B cell (primary cell): ENCODE measurements around the gene KSR1. TPM values are rescaled to one million over a fixed set of nuclear protein-coding genes. Genes with fewer than 3 reads are reported as not detected.

Source experiments
- ATAC-seq: fragments of 200-7000 bp; cut with Tn5 transposase; one replicate; pipeline ENCODE4 v1.10.0; 2021; ENCODE audit warnings: low read depth, mild to moderate bottlenecking, moderate number of reproducible peaks, moderate library complexity
- CTCF ChIA-PET: fragments of 350-600 bp; sonication (Branson Sonifier 250); formaldehyde crosslinking; loops from one replicate; lab custom pipeline; 2021; ENCODE audit warnings: antibody characterized with exemption, inconsistent platforms; lab: Charles Lee
- POLR2A ChIA-PET: fragments of 350-600 bp; sonication (Branson Sonifier 250); formaldehyde crosslinking; loops from one replicate; lab custom pipeline; 2021; ENCODE audit warnings: antibody characterized with exemption; lab: Charles Lee
- DNase-seq: peaks from one replicate; pipeline ENCODE4 v3.0.0; 2013
- H2AFZ ChIP-seq: 2 replicates; pipeline ENCODE4 v1.6.1; 2012; ENCODE audit warnings: mild to moderate bottlenecking, low read depth, low read length; ENCODE audit not compliant: insufficient read depth, poor library complexity, severe bottlenecking
- H3K27ac ChIP-seq, 2 donors: 1 replicate in 1 of 2; 2 replicates in 1 of 2; pipeline ENCODE4 v1.5.1; 2012 to 2013; ENCODE audit warnings: low read length in 2 of 2, mild to moderate bottlenecking in 2 of 2, moderate library complexity in 1 of 2
- H3K27me3 ChIP-seq, 4 experiments: fragments of 200-600 bp in 1 of 4; sonication (generic) in 1 of 4; replicated peaks in 1 of 4; 1 replicate in 2 of 4; 2 replicates in 2 of 4; pipeline versions ENCODE4 v1.6.1 to v1.7.0; 2013 to 2016; ENCODE audit warnings: low read length in 3 of 4, mild to moderate bottlenecking in 2 of 4, mixed read lengths in 1 of 4, moderate library complexity in 1 of 4; ENCODE audit not compliant: insufficient read depth in 4 of 4, control insufficient read depth in 3 of 4; ENCODE audit errors: control extremely low read depth in 1 of 4
- H3K36me3 ChIP-seq, 2 experiments: replicated peaks in 1 of 2; 1 replicate in 1 of 2; 2 replicates in 1 of 2; pipeline versions ENCODE4 v1.6.1 to v1.7.1; 2013; ENCODE audit warnings: low read length in 1 of 2; ENCODE audit not compliant: insufficient read depth in 2 of 2, control insufficient read depth in 1 of 2; ENCODE audit errors: control extremely low read depth in 1 of 2, extremely low read depth in 1 of 2
- H3K4me1 ChIP-seq, 2 donors: fragments of 200-600 bp in 1 of 2; sonication (generic) in 1 of 2; 1 replicate in 1 of 2; 2 replicates in 1 of 2; pipeline versions ENCODE4 v1.5.1 to v1.6.1; 2013 to 2017; ENCODE audit warnings: low read length in 2 of 2; ENCODE audit not compliant: control insufficient read depth in 2 of 2, insufficient read depth in 2 of 2
- H3K4me2 ChIP-seq: replicated peaks from 2 replicates; pipeline ENCODE3; 2012; ENCODE audit warnings: mild to moderate bottlenecking, low read depth, low read length; ENCODE audit not compliant: poor library complexity, severe bottlenecking
- H3K4me3 ChIP-seq, 5 experiments: fragments of 200-600 bp in 1 of 5; sonication (generic) in 1 of 5; 1 replicate in 3 of 5; 2 replicates in 2 of 5; pipeline versions ENCODE4 v1.5.1 to v1.7.0; 2011 to 2016; ENCODE audit warnings: low read length in 4 of 5, mild to moderate bottlenecking in 4 of 5, low read depth in 2 of 5, control low read depth in 1 of 5, moderate library complexity in 1 of 5; ENCODE audit not compliant: insufficient read depth in 1 of 5; ENCODE audit errors: control extremely low read depth in 1 of 5, extremely low read depth in 1 of 5
- H3K79me2 ChIP-seq: fragments of 200-600 bp; sonication (generic); one replicate; pipeline ENCODE4 v1.6.0; 2016; ENCODE audit warnings: low read length; ENCODE audit not compliant: control insufficient read depth, insufficient read depth
- H3K9ac ChIP-seq: fragments of 200-600 bp; sonication (generic); 2 replicates; pipeline ENCODE4 v1.6.1; 2017; ENCODE audit warnings: mild to moderate bottlenecking, low read length, moderate library complexity
- H3K9me3 ChIP-seq, 3 donors: one replicate each; pipeline versions ENCODE4 v1.6.1 to v1.7.1; 2013; ENCODE audit warnings: low read length in 2 of 3; ENCODE audit not compliant: control insufficient read depth in 2 of 3, insufficient read depth in 1 of 3; ENCODE audit errors: control extremely low read depth in 1 of 3
- H4K20me1 ChIP-seq: 2 replicates; pipeline ENCODE4 v1.6.0; 2012; ENCODE audit warnings: mild to moderate bottlenecking, low read length; ENCODE audit not compliant: insufficient read depth, control insufficient read depth, poor library complexity, severe bottlenecking
- H3K27ac Mint-ChIP-seq: one replicate; pipeline ENCODE4 v1.8.0; 2021; ENCODE audit warnings: mixed read lengths
- H3K27me3 Mint-ChIP-seq: one replicate; pipeline ENCODE4 v1.8.0; 2021; ENCODE audit warnings: mixed read lengths
- H3K4me1 Mint-ChIP-seq: one replicate; pipeline ENCODE4 v1.8.0; 2021; ENCODE audit warnings: mixed read lengths
- H3K4me3 Mint-ChIP-seq: one replicate; pipeline ENCODE4 v1.8.0; 2021; ENCODE audit warnings: mixed read lengths
- H3K9me3 Mint-ChIP-seq: one replicate; pipeline ENCODE4 v1.8.0; 2022; ENCODE audit warnings: mixed read lengths; ENCODE audit not compliant: insufficient read depth
- EZH2 ChIP-seq: IDR thresholded peaks from 2 replicates; pipeline ENCODE4 v1.6.1; 2012; ENCODE audit warnings: borderline replicate concordance, low read depth, mild to moderate bottlenecking, moderate library complexity, low read length; ENCODE audit not compliant: insufficient read depth, poor library complexity, severe bottlenecking
- WGBS: methylation state at CpG from one replicate; pipeline ENCODE4 v1.1.5; 2013; ENCODE audit warnings: missing lambda C conversion rate; ENCODE audit not compliant: insufficient coverage; 5-methylcytosine and 5-hydroxymethylcytosine counted together
- intact Hi-C: fragments of 100-400 bp; cut with micrococcal nuclease; formaldehyde crosslinking; loops from one replicate; pipeline ENCODE4 v1.10.0; 2022
- polyA plus RNA-seq: library from polyadenylated mRNA; depleted of rRNA; stranded (reverse); fragments of >200 nt; gene quantifications from 2 replicates; pipeline ENCODE4 v1.2.3, GENCODE V29; 2012
- total RNA-seq, 2 donors: library from RNA; stranded (reverse); fragments of 120-200 nt in 1 of 2; gene quantifications; 1 replicate in 1 of 2; 2 replicates in 1 of 2; pipeline versions ENCODE4 v1.2.3 to v1.2.4, GENCODE V29; 2013 to 2022
- TF ChIP-seq, protein P1 (sequence below): fragments of 200-600 bp; IDR thresholded peaks from one replicate; pipeline ENCODE4 v1.8.0; 2022; ENCODE audit warnings: antibody characterized with exemption, mild to moderate bottlenecking

The KSR1 gene
- total and polyA plus RNA-seq, 2 donors (not counting 1 experiment from before 2014, with no cell fraction given) = 27.5 to 85.6 TPM

DNA sequence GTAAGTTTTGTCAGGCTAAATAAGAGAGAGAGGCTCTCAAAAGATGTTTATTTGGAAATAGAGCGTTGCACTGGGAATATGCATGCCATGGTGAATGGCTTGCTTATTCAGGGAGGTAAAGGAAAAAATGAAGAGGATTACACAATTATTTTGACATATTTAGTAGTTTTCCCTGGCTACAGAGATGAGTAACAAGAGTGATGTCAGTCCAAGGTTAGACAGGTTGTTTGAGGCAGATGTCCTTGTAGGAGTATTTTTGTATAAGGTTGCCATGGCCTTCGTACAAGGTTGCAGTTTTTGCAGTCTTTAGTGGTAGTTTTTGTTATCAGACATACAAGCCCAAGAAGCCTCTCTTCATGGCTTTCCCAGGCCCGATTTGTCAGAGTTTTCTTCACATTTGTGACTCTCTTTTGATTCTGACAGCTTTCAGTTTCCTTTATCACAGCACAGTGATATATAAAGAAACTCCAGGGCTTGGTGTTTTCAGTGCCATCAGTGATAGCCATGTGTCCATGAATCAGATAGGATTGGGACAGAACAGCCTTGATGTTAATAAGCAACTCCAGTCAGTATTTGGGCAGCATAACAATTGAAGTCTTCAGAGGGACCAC, 156.0 kb downstream of the KSR1 start:
- no peak for TF ChIP-seq EZH2
- TF ChIP-seq, protein P1, sequence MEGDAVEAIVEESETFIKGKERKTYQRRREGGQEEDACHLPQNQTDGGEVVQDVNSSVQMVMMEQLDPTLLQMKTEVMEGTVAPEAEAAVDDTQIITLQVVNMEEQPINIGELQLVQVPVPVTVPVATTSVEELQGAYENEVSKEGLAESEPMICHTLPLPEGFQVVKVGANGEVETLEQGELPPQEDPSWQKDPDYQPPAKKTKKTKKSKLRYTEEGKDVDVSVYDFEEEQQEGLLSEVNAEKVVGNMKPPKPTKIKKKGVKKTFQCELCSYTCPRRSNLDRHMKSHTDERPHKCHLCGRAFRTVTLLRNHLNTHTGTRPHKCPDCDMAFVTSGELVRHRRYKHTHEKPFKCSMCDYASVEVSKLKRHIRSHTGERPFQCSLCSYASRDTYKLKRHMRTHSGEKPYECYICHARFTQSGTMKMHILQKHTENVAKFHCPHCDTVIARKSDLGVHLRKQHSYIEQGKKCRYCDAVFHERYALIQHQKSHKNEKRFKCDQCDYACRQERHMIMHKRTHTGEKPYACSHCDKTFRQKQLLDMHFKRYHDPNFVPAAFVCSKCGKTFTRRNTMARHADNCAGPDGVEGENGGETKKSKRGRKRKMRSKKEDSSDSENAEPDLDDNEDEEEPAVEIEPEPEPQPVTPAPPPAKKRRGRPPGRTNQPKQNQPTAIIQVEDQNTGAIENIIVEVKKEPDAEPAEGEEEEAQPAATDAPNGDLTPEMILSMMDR = no peak
- Mint-ChIP-seq H3K4me3 (no peak overlapping the region), H3K27ac (no peak overlapping the region), H3K4me1 (no peaks in the 10 kb centered on the region), H3K9me3 (no peaks in the 10 kb centered on the region), H3K27me3 (no peaks in the 10 kb centered on the region)
- Histone ChIP-seq H3K27ac (no peak overlapping the region), H3K36me3 (peaks cover 1 to 32% of the 10 kb centered on the region in 2 experiments), H4K20me1 (no peaks in the 10 kb centered on the region), H2AFZ (no peak overlapping the region), H3K27me3 (no peaks in the 10 kb centered on the region), H3K9ac (no peak overlapping the region), H3K79me2 (no peaks in the 10 kb centered on the region), H3K4me1 (no peaks in the 10 kb centered on the region), H3K4me2 (no peak overlapping the region), H3K4me3 (no peak overlapping the region), H3K9me3 (no peaks in the 10 kb centered on the region)
- POLR2A ChIA-PET = no interaction called here
- CTCF ChIA-PET = interaction anchor here (1.1 to 14.9 kb wide), 4 partner anchors 14 to 39 kb away, joined by 3 to 395 read pairs (median 9); no protein-coding TSS in a partner anchor
- intact Hi-C loops = no loop called here
- ATAC-seq = no peak
- DNase-seq = no peak
- 100% methylated on average over 1 of the region's 3 CpGs for WGBS

DNA sequence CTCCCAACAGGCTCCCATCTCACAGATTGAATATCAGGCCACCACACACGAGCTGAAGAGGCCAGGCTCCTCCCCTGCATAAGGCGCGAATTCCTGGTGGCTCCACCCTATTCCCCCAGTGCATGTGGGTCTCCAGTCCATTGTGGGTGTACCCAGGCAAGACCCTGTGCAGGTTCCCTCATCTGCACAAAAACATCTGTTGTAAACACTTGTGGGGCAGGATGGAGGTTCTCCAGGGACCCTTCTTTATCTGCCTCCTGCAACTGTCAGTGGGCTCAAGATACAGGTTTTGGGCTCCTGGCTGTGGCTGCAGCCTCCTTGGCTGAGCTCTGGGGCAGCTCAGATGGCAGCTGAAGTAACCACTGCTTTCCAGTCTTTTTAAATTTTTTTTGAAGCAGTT, 157.2 kb downstream of the KSR1 start:
- Histone ChIP-seq H3K4me3 (no peak overlapping the region), H4K20me1 (no peaks in the 10 kb centered on the region), H3K9ac (no peak overlapping the region), H3K27ac (no peak overlapping the region), H3K9me3 (no peaks in the 10 kb centered on the region), H3K27me3 (no peaks in the 10 kb centered on the region), H3K79me2 (no peaks in the 10 kb centered on the region), H2AFZ (no peak overlapping the region), H3K4me1 (no peaks in the 10 kb centered on the region), H3K36me3 (peaks cover 1 to 34% of the 10 kb centered on the region in 2 experiments), H3K4me2 (no peak overlapping the region)
- Mint-ChIP-seq H3K27ac (no peak overlapping the region), H3K4me3 (no peak overlapping the region), H3K4me1 (no peaks in the 10 kb centered on the region), H3K9me3 (no peaks in the 10 kb centered on the region), H3K27me3 (no peaks in the 10 kb centered on the region)
- CTCF ChIA-PET = interaction anchor here (1.4 to 4.2 kb wide), 3 partner anchors 11 to 38 kb away, joined by 3 to 36 read pairs (median 14); no protein-coding TSS in a partner anchor
- POLR2A ChIA-PET = no interaction called here
- WGBS = 72% methylated on average over 3 of the region's 3 CpGs
- DNase-seq (no peak), ATAC-seq (no peak)
- no peak for TF ChIP-seq EZH2
- TF ChIP-seq, protein P1 = no peak
- intact Hi-C loops = no loop called here
